ENCODE data around the gene PSMD13. TPM values are rescaled to one million over a fixed set of nuclear protein-coding genes. Genes with fewer than 3 reads are reported as not detected.

PSMD13 gene
- total RNA-seq, 1 experiment from 2014 or later, result 141 TPM

GRCh38 chr11:298406-299065 is 61.8 kb downstream of the PSMD13 start:
- Histone ChIP-seq H2BK5ac (ENCODE audit: insufficient read length, low read length) (no peak overlapping the region), H2AK5ac (ENCODE audit: insufficient read length, low read length) (no peak overlapping the region), H4K91ac (ENCODE audit: insufficient read length, low read depth, low read length) (no peak overlapping the region), H3K79me1 (ENCODE audit: insufficient read depth, low read depth, low read length, poor library complexity, severe bottlenecking) (no peaks in the 10 kb centered on the region), H2BK15ac (ENCODE audit: low read depth, low read length) (no peak overlapping the region), H2BK120ac (ENCODE audit: low read depth, low read length, poor library complexity, severe bottlenecking) (no peak overlapping the region), H3K9me3 (ENCODE audit: control insufficient read depth, low read depth, low read length) (no peaks in the 10 kb centered on the region), H3K23ac (ENCODE audit: insufficient read length, low read depth, low read length) (no peak overlapping the region), H3K4ac (ENCODE audit: low read depth, low read length) (no peak overlapping the region), H3K14ac (ENCODE audit: insufficient read depth, low read length) (no peak overlapping the region; the same call in 1 of the 2 replicates), H4K5ac (ENCODE audit: insufficient read length, low read depth, low read length) (no peak overlapping the region), H2AFZ (ENCODE audit: low read length) (no peak overlapping the region), H3K4me2 (ENCODE audit: insufficient read depth, insufficient read length, low read length) (no peak overlapping the region), H3K9ac (ENCODE audit: extremely low read depth, insufficient read length, low read length) (no peak overlapping the region), H3K27ac (ENCODE audit: insufficient read length, low read depth, low read length) (no peak overlapping the region), H3K27me3 (ENCODE audit: insufficient read depth, low read length) (no peaks in the 10 kb centered on the region), H2BK20ac (ENCODE audit: low read depth, low read length, poor library complexity, severe bottlenecking) (no peak overlapping the region), H3K18ac (ENCODE audit: insufficient read length, low read depth, low read length) (no peak overlapping the region), H3K56ac (ENCODE audit: insufficient read length, low read depth, low read length) (no peak overlapping the region), H2BK12ac (ENCODE audit: insufficient read length, low read depth, low read length) (no peak overlapping the region), H3T11ph (ENCODE audit: low read length) (no peak overlapping the region), H3K4me1 (ENCODE audit: insufficient read depth, low read length) (peaks cover 4% of the 10 kb centered on the region; the same call in 1 of the 2 replicates), H4K20me1 (ENCODE audit: control insufficient read depth, insufficient read depth, insufficient read length) (no peaks in the 10 kb centered on the region), H3K79me2 (ENCODE audit: insufficient read depth, low read length) (no peaks in the 10 kb centered on the region), H4K8ac (replicated peaks; ENCODE audit: insufficient read length, low read depth, low read length) (no peak overlapping the region), H3K23me2 (ENCODE audit: insufficient read length, low read depth, low read length, poor library complexity, severe bottlenecking) (no peaks in the 10 kb centered on the region)
- H3K36me3 Mint-ChIP-seq (ENCODE audit: insufficient read depth in 1 of 3, low read depth in 3 of 3), result peaks cover 8 to 22% (median 11%) of the 10 kb centered on the region in 3 experiments; a peak in 6 of 7 replicates
- H3K9me3 Mint-ChIP-seq, result peaks cover 2 to 10% of the 10 kb centered on the region in 2 experiments; a peak in 3 of 5 replicates
- TF ChIP-seq, protein P1, sequence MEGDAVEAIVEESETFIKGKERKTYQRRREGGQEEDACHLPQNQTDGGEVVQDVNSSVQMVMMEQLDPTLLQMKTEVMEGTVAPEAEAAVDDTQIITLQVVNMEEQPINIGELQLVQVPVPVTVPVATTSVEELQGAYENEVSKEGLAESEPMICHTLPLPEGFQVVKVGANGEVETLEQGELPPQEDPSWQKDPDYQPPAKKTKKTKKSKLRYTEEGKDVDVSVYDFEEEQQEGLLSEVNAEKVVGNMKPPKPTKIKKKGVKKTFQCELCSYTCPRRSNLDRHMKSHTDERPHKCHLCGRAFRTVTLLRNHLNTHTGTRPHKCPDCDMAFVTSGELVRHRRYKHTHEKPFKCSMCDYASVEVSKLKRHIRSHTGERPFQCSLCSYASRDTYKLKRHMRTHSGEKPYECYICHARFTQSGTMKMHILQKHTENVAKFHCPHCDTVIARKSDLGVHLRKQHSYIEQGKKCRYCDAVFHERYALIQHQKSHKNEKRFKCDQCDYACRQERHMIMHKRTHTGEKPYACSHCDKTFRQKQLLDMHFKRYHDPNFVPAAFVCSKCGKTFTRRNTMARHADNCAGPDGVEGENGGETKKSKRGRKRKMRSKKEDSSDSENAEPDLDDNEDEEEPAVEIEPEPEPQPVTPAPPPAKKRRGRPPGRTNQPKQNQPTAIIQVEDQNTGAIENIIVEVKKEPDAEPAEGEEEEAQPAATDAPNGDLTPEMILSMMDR (conservative IDR thresholded peaks at IDR 0.05), result no peak
- no peaks in the 10 kb centered on the region for H3K27me3 Mint-ChIP-seq (ENCODE audit: low read depth)
- no CpG with 5 or more reads among the region's 15 CpGs for WGBS (ENCODE audit: extremely low coverage, insufficient read length, low lambda C conversion rate)
- no peak overlapping the region; a peak in 1 of 7 replicates for H3K27ac Mint-ChIP-seq
- DNase-seq, result no peak
- H3K4me3 Mint-ChIP-seq, result no peak overlapping the region
- H3K4me1 Mint-ChIP-seq, result peaks cover 30 to 43% of the 10 kb centered on the region in 2 experiments

Data from H9 (cell line).